NCI-H510A treated with DMSO at 0.1 percent for 48 hours (cell line): ENCODE measurements around the gene PYDC2.
"Not testable (repeated sequence)": the region's sequence is repeated elsewhere in the genome, so short reads cannot be mapped to it uniquely, and the experiment has no call there.

Experiments
- DNase-seq: peaks from one replicate; lab custom pipeline; 2025; lab: John Stamatoyannopoulos, UW

Gene PYDC2

GRCh38 chr3:191470080-191470479 lies 9.1 kb downstream of the PYDC2 start:
- DNase-seq = no peak

GRCh38 chr3:191470545-191470944 lies 9.6 kb downstream of the PYDC2 start:
- no peak for DNase-seq

GRCh38 chr3:191473661-191474198 lies 12.8 kb downstream of the PYDC2 start:
- no peak for DNase-seq

- no peak for DNase-seq
Observed at GRCh38 chr3:191476066-191476772, 15.3 kb downstream of the PYDC2 start.

- DNase-seq = not testable (repeated sequence)
Observed at GRCh38 chr3:191483994-191484393, 23.0 kb downstream of the PYDC2 start.

- no peak for DNase-seq
Observed at GRCh38 chr3:191484461-191484860, 23.5 kb downstream of the PYDC2 start.

GRCh38 chr3:191492601-191493000 lies 31.6 kb downstream of the PYDC2 start:
- DNase-seq = no peak

GRCh38 chr3:191493336-191493735 lies 32.4 kb downstream of the PYDC2 start:
- no peak for DNase-seq

- peak; percentile 37 for DNase-seq
Observed at GRCh38 chr3:191499307-191500080, 38.5 kb downstream of the PYDC2 start.

- no peak for DNase-seq
Observed at GRCh38 chr3:191500892-191501291, 39.9 kb downstream of the PYDC2 start.

GRCh38 chr3:191502583-191502982 lies 41.6 kb downstream of the PYDC2 start:
- no peak for DNase-seq

- no peak for DNase-seq
Observed at GRCh38 chr3:191509078-191509477, 48.1 kb downstream of the PYDC2 start.
